ENCODE measurements around the gene GABRR2.

Gene GABRR2

DNA sequence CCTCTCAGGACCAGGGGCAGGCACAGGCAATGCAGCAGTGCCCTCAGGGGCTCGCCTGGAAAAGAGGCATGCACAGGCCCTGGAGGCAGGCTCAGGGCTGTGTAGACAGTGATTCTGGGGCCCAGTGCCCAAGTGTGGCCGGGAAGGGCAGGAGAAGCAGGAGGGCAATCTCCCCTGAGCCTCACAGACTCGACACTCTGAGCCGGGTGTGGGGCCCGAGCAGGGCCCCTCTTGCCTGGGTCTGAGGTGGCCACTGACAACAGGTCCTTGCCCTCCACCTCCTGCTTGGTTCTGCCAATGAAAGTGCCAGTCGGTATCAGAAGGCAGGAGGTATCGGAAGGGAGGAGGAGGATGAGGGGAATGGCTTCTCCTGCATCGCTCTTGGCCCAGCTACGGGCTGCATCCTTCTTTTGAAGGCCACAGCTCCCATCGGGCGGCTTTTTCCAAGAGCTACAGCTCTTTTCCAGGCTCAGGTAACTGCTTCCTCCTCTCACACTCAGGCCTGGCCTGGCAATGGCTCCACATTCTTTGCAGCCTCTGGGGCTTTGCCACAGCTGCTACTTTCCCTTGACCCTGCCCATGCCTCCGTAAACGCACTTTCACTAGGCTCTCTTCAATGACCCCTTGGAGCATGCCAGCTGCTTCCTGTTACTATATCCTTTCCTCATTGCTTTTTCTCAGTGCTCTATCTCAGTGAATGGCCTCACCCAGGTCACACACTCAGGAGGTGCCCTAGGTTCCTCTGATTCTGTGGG, 24.5 kb downstream of the GABRR2 start:
- no peak for DNase-seq

DNA sequence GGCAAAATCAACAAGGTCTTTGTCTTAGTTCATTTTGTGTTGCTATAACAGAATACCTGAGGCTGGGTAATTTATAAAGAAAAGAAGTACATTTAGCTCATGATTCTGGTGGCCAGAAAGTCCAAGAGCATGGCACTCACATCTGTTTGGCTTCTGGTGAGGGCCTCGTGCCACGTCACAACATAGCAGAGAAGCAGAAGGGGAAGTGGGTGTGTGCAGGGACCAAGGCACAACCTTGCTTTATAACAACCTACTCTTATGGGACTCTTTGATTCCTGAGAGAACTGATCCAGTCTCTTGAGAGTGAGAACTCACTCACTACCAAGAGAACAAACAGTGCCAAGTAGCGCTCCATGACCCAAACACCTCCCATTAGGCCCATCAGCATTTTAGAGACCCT, 25.4 kb downstream of the GABRR2 start:
- no peak for DNase-seq

DNA sequence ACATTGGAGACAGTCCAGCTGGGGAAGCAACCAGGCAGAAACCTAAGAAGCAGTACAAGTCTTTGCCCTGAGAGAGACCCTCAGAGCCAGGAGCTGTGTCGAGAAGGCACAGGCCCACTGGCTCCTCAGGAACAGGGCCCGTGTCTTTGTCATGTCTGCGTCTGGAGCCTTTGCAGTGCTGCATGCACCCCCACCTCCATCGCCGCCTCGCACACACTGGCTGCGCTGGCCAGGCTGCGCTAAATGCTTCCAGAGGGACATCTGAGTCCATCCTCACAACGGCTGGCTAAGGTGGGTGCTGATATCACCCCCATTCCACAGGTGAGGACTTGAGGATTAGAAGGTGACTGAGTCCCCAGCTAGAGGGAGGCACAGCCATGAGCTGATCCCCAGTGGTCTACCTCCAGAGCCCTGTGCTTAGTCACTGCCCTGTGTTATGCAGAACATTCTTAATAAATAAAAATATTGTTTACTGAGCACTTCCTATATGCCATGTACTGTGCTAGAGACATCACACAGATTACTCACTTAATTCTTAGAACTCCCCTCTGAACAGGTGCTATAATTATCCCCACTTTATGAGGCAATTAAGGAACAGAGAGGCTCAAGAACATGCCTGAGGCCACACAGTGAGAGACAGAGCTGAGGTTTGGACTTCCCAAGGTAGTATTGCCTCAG, 27.6 kb downstream of the GABRR2 start:
- no peak for DNase-seq

DNA sequence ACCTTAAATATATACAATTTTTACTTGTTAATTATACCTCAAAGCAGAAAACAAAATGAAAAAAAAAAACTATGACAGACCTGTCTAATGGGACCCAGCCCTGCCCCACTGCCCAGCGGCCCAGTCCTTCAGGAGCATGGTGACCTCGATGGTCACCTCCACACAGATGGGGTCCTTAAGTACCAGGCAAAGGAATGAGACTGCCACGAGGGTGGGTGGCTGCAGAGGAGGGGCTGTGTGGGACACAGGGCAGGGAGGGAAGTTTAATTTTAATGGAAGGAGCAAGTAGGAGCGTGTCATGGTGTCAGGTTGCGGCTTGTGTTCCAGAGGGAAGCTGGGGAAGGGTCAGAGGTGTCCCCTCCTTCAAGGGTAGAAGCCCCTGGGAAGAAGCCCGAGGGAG, 28.6 kb downstream of the GABRR2 start:
- no peak for DNase-seq

DNA sequence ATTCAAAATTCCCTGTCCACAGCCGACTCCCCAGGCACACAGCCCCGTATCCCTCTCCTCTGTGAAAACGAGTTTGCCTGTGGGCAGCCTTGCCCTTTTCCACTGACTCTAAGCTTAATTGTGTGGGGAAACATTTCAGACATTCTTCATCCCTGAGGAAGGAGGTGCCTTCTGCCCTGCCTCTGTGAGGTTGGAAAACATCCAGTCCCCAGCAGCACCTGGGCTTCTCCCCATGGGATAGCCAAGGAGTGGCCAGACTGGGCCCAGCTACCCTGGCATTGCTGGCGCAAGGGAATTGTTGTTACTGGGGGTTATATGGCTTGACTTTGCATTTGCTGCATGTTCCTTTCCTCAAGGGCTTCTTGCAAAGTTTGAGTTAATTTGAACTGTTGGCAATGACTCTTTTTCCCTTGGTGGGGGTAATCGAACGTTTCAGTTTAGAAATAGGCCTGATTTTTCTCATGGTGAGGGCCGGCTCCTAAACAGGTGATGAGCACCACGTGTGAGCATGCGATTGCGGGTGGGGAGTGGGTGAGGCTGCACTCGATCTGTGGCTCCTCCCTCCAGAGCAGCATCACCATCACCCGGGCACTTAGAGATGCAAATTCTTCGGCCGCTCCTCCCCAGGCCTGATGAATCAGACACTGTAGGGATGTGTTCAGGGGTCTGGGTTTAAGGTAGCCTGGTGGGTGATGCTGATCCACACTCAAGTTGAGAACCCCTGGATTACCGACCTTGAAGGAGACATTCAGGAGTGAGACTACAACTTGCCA, 29.9 kb downstream of the GABRR2 start:
- DNase-seq: no peak

DNA sequence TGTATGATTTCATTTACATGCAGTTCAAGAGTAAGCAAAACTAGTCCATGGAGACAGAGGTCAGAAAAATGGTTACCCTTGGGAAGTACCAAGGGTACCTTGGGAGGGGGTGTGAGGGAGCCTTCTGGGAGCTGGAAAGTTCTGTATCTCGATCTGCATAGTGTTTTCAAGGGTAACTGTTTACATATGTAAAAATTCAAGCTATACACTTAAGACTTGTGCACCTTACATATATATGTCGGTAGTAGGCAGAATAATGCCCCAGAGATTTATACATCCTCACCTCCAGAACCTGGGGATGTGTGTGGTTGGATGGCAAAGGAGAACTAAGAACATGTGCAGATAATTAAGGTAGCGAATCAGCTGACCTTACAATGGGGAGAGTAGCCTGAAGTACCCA, 31.0 kb downstream of the GABRR2 start:
- no peak for DNase-seq

DNA sequence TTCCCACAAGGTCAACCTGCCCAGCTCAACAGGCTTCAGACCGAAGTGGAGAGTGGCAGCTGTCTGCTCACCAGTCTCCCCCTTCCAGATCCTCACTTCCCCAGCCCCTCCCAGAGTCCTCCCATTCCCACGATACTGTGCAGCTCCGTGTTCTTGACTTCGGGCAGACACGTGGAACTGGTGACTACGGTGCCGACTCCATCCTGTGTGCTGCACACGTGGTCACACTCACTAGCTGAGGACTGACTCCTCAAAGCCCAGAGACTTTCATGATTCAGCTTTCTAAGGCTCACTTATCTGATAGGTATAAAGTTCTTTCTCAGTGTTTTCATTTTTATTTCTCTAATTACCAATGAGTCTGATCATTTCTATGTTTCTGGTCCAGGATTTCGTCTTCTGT, 32.4 kb downstream of the GABRR2 start:
- DNase-seq: no peak

DNA sequence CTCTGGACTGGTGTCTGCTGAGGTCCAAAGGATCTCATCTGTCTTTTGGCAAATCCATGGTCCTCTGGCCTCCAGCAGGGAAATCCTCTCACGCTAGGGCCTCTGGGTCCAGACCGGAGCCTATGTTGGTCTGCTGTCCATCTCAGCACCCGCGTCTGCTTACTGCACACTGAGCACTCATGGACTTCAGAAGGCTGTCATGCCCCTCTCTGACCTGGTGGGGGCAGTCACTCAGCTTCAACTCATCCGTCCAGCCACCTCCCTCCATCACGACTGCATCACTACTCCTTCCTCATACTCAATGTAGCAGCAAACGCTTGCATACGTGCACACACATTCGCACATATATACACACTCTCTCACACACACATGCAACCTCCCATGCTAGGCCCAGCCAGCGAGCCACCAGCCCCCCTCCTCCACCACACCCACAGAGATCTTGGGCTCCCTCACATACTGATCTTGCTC, 33.3 kb downstream of the GABRR2 start:
- DNase-seq: no peak

DNA sequence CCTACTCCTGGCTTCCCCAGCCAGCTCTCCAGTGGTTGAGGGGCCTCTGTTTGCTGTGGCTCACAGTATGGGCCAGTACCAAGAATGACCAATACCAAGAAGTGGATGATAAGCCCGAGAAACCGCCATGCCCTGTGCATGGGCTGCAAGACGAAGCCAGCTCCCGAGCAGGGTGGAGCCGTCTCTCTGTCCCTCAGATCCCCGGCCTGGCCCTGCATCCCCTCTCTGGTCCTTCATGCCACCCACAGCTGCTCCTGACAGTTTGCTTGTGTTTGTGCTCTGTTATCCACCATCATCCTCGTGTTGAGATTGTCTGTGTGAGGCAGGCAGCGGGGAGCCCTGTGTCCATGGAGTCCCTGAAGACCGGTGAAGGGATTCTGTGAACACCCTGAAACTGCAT, 36.1 kb downstream of the GABRR2 start:
- DNase-seq: no peak

DNA sequence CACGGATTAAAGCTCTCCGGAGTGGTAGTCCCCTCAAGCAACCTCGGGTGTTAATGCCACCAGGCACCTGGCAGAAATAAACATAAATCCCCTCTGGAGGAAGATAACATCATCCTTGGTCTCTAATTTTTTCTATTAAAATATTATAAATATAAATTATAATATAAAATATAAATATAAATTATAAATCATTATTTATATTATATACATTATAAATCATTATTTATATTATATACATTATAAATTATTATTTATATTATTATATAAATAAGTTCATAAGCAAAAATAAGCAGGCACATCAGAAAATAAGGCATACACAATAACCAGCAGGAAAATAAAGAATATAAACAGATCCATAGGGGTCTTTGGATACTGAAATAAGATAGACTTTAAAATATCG, 39.2 kb downstream of the GABRR2 start:
- no peak for DNase-seq

DNA sequence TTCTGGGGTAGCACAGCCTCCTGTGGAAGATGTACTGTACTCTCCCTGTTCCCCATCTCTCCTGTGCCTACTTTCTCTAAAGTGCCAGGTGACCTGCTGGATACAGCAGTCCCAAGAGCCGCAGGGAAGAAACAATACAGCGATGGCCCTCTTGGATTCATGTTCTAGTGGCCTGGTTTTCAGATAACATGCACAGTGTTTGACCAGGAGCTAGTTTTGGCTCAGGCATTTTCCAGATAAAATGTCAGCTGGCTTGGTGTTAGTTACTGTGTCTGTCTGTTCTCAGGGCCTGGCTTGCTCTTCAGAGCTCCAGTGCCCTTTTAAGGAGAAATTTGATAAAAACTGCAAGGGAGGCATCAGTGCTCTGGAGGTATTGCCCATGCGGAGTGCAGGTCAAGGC, 41.3 kb downstream of the GABRR2 start:
- no peak for DNase-seq

DNA sequence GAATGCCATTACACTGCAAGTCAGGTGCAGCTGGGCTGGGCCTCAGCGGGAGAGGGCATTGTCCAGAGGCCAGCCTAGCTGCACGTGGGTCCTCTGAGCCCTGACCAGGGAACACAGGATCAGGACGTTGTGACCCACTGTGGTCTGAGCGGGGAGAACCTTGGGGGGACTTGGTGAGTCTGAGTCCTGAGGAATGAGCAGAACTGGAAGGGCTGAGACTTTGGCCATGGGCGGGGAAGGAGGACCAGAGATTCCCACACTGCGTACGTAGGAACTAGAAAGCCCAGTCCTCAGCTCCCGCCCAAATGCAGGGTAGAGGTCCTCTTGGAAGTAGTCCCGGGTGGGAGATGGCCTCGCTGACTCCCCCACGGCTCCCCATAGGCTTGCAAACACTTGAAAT, 42.5 kb downstream of the GABRR2 start:
- DNase-seq: no peak

DNA sequence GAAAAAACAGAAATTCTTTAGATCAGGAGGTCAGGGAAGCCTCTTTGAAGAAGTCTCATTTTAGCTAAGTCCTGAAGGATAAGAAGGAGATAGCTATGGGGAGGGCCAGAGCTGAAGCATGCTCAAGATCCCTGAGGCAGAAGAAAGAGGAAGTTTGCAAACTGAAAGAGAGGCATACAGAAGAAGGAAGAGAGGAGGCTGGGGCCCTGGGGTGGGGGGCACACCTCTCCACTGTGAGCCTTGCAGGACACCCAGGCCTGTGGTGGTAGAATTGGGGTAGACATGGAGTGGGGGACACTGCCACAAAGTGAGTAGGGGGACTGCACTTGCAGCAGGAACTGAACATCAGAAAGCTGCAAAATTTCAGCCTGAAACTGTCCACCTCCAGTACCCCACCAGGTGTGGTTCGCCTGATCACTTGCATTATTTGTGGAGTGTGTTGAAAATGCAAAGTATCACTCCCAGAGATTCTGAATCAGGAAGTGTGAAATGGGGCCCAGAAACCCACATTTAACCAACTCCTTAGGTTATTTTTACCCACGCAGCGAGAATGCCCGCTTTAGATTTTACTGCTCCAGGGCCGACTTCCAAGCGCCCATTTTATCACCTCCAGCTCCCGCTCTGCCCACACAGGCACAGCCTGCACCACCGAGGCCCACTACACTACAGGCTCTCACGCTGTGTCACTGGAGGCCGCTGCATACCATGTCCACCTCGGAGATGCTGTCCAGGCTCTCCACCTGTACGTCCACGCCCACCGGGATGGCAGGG, 44.0 kb downstream of the GABRR2 start:
- DNase-seq: no peak

DNA sequence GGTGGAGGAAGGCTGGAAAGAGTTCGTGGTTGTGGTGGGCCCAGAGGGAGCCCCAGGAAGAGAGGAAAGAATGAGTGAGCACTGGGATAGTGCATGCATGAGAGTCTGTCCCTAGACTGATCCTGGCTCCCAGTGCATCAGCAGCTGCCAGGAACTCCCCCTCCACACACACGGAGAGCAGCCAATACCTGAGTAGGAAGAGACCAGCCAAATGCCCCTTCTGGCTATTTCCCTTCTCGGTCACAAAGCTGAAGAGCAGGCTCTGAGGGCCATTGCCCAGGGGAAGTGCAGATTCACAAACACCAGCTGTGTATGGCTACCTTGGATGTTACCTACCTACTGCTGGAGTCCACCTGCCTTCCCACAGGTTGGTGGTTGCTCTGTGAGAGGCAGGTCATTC, 45.1 kb downstream of the GABRR2 start:
- DNase-seq: no peak

DNA sequence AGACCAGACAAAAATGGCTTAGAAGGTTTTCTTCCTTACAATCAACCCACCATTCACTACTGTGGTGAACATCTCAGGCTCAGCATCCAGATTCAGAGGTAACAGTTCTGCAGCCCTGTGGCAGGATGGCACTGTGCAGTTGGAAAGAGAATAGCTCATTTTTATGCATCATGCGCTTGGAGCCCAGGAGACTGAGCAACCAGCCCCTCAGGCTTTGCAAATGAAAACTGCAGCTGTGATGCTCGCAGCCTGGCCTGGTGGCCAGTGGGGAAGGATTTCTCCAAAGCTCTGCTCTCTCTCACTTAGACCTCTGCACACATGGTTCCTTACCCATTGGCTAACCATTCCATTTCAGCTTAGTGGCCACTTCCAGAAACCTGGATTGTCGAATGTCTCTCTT, 45.8 kb downstream of the GABRR2 start:
- DNase-seq: no peak

DNA sequence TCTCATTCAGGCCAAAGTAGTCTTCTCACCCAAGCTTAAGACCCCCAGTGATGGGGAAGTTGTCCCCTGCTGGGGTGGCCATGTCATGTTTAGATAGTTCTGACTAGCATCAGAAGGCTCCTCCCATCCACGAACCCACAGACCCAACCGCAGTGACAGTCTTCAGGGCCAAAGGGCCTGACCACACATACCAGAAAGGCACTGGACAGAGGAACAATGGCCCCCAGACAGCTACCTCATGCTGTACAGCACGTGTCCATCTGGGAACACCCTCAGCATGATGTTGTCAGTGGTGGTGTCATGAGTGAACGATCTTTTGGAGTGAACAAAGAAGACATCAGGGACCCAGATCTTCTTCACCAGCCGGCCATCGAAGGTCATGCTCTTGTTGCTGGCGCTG, 46.3 kb downstream of the GABRR2 start:
- DNase-seq: no peak

DNA sequence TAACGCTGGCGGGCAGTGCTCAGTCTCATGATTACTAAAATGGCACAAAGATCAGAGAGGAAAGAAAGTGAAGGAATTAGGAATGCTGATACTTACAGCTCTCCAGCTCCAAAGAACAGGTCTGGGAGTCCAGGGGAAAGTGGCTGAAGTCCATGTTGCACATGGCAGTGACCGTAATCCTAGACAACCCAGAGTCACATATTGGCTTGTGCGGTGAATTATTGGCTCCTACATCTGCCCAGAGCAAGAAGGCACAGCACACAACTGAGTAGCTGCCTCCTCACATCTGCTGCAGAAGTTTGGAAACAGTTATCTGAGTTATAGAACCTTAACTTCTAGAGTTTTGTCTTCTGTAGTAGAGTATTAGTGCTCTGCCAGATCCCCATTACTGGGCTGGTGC, 47.2 kb downstream of the GABRR2 start:
- DNase-seq: no peak

DNA sequence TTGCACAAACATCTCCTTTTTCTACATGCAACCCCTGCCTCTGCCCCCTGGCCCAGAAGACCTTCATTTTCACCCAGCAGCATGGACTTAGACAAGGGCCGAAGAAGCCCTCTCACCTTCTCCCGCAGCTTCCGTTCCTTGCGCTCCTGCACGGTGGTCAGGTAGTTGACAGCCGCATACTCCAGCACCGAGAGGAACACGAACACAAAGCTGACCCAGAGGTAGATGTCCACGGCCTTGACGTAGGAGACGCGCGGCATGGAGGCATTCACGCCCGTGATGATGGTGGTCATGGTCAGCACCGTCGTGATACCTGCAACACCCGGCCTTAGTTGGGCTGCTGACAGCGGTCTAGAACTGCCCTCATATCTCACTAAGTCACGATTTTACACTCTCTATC, 50.8 kb downstream of the GABRR2 start:
- no peak for DNase-seq

DNA sequence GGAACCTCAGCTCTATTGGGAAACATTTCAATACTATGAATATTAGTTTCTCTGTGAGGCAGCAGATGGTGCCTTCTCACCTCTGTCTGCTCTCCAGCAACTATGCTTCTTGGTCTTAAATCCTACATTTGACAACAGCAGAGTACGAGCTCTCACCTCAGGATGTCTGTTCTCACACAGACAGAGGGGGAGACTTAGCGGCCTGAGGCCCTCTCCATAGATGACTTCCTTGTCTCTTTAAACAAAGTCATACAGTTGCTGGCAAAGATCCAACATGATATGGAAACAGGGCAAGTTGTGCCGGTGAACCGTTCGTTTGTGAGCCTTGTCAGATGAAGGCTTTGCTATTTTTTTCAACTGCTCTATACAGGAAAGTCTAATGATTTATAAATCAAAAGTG, 54.3 kb downstream of the GABRR2 start:
- no peak for DNase-seq

DNA sequence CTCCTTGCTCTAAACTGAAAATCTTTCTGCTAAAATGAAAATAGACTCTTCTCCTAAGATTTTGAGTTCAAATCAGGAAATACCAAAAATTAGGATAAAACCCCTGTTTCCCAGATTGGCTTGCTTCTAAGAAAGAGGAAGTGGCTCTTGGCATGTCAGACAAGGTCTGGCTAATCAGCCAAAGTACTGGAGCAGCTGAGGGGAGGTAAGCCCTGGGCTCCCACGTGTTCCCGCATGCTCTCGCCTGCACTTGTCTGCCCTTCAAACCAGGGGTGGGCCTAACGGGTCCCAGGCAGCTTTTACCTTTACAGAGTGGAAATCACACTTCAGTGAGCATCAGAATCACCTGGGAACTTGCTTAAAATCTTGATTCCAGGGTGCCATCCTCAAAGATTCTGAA, 54.8 kb downstream of the GABRR2 start:
- no peak for DNase-seq

DNA sequence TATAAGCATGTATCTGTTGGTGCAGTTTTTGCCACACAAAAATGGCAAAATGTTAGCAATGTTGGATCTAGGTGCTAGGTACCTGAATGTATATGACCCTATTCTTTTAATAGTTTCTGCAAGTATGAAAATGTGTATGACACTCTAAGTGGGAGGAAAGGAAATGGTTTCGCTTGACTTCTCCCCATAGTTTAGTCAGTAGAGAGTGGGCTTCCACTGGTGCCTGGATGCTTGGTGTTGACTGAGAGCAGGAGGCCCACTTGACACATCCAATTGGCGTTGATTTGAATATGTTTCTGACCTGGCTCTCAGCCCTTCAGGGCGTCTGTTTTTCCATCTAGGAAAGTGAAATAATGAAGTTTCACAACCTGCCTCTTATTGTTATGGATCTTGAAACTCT, 56.2 kb downstream of the GABRR2 start:
- no peak for DNase-seq

DNA sequence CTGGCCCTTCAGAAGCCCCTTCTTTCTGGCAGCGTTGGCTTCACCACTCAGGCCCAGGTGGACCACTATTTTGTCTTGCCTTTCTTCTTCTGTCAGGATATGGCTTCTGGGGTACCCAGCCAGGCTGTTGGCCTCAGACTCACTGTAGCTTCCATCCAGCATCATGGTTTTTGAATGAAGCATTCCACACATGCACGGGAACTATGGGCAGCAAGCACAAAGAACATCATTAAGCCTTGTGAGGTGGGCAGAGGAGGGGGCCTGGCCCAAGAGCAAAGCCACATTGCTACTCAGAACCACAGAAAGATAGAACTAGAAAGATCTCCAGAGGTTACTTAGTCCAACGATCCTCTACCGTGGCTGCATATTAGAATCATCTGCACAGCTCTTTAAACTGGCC, 57.3 kb downstream of the GABRR2 start:
- no peak for DNase-seq

DNA sequence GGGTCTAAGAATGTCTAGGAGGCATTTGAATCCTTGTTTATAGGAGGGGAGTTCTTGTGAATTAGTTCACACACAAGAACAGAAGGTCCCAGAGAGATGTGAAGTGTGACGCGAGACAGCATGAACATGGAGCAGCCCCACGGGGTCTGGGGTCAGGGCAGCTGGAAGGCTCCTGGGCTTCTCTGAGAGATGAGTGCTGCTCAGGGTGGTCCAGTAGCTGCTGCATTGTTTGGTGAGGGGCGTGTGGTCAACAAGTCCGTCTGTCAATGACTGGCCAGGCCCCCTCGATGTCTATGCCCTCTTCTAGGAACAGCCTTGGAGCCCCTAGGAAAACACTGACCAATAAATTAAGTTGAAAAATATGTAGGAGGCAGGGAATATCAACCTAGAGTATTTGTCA, 57.8 kb downstream of the GABRR2 start:
- DNase-seq: no peak
